Coronary artery (tissue), 2 donors: Measurements from ENCODE around the gene SSR1.

Source experiments
- DNase-seq: peaks from one replicate; pipeline ENCODE4 v3.0.0-alpha.2; 2017; ENCODE audit warnings: low spot score
- H3K27ac ChIP-seq, 2 donors: fragments of 200-600 bp; sonication (generic); one replicate each; pipeline ENCODE4 v1.5.1; 2016 to 2019
- H3K4me3 ChIP-seq: fragments of 200-600 bp; sonication (generic); 2 replicates; pipeline ENCODE4 v1.5.1; 2016; ENCODE audit warnings: mild to moderate bottlenecking, moderate library complexity
- TF ChIP-seq, protein P1 (sequence below): fragments of 200-600 bp; sonication (generic); IDR thresholded peaks from one replicate; pipeline ENCODE4 v1.5.1; 2019; ENCODE audit warnings: antibody characterized with exemption

The SSR1 gene

GRCh38 chr6:7260291-7261031, 52.5 kb downstream of the SSR1 start:
- Histone ChIP-seq H3K4me3 (peak overlapping the region; percentile 83), H3K27ac (peak overlapping the region; percentile 1 to 81)
- no peak for DNase-seq
- TF ChIP-seq, protein P1, sequence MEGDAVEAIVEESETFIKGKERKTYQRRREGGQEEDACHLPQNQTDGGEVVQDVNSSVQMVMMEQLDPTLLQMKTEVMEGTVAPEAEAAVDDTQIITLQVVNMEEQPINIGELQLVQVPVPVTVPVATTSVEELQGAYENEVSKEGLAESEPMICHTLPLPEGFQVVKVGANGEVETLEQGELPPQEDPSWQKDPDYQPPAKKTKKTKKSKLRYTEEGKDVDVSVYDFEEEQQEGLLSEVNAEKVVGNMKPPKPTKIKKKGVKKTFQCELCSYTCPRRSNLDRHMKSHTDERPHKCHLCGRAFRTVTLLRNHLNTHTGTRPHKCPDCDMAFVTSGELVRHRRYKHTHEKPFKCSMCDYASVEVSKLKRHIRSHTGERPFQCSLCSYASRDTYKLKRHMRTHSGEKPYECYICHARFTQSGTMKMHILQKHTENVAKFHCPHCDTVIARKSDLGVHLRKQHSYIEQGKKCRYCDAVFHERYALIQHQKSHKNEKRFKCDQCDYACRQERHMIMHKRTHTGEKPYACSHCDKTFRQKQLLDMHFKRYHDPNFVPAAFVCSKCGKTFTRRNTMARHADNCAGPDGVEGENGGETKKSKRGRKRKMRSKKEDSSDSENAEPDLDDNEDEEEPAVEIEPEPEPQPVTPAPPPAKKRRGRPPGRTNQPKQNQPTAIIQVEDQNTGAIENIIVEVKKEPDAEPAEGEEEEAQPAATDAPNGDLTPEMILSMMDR = no peak

DNA sequence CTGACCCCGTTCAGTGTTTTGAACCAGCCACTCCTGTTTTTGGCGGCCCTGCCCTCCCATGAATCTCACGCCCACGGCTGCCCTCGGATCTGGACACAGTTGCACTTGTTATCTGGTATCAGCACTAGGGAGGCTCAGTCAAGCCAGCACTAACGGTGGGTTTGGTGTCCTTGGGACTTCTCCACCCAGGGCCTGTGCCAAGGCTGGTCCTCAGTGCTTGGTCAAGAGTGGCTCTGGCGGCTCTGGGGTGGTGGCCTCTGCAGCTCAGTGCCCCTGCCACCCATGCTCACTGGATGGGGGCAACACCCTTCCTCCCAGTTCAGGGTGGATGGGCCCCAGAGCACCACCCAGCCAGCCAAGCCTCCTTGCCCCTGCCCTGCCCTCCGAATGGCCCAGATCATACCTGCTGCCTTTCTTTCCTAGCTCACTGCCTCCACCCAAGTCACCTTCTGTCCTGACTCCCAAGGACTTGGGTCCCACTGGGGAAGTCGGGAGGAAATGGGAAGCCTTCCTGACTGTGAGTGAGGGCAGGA, 54.7 kb downstream of the SSR1 start:
- Histone ChIP-seq H3K4me3 (no peak overlapping the region), H3K27ac (no peak overlapping the region)
- no peak for DNase-seq
- TF ChIP-seq, protein P1 = no peak

- TF ChIP-seq, protein P1 = no peak
- no peak overlapping the region for H3K4me3 ChIP-seq
- H3K27ac ChIP-seq = no peak overlapping the region
- DNase-seq = no peak
Observed at GRCh38 chr6:7257521-7258230, 55.3 kb downstream of the SSR1 start.

DNA sequence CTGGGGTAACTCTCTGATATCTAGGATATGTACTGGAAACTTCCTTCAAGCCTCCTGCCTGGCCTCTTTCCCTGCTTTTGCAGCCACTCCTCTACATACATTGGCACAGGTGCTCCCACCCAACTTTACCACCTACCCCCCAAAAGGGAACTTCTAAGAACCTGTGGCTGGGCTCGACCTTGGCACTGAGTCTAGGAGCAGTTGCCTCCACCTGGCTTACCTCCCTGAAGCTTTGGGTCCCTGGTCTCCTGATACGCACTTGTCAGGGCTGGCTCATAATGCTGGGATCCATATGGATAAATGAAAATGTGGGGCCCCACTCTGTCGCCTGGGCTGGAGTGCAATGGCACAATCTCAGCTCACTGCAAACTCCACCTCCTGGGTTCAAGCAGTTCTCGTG, 56.2 kb downstream of the SSR1 start:
- Histone ChIP-seq H3K4me3 (no peak overlapping the region), H3K27ac (no peak overlapping the region)
- TF ChIP-seq, protein P1 = no peak
- no peak for DNase-seq

DNA sequence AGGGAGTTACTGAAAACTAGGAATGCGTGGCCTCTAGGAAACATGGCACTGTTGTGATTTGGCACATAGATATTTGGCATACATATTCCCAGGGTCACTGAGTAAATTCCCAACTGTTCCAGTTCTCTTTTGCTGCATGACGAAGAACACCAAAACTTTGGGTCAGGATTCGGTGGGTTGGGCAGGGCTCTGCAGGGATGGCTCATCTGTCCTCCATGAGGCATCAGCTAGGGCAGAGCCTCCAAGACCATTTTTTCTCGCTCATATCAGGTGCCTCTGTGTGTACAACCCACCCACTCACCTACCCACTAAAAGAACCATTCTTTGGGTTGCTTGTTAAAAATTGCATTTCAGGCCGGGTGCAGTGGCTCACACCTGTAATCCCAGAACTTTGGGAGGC, 57.1 kb downstream of the SSR1 start:
- peak overlapping the region in 1 of 2 donors; percentile 82 for H3K27ac ChIP-seq
- no peak overlapping the region for H3K4me3 ChIP-seq
- TF ChIP-seq, protein P1 = no peak
- no peak for DNase-seq

DNA sequence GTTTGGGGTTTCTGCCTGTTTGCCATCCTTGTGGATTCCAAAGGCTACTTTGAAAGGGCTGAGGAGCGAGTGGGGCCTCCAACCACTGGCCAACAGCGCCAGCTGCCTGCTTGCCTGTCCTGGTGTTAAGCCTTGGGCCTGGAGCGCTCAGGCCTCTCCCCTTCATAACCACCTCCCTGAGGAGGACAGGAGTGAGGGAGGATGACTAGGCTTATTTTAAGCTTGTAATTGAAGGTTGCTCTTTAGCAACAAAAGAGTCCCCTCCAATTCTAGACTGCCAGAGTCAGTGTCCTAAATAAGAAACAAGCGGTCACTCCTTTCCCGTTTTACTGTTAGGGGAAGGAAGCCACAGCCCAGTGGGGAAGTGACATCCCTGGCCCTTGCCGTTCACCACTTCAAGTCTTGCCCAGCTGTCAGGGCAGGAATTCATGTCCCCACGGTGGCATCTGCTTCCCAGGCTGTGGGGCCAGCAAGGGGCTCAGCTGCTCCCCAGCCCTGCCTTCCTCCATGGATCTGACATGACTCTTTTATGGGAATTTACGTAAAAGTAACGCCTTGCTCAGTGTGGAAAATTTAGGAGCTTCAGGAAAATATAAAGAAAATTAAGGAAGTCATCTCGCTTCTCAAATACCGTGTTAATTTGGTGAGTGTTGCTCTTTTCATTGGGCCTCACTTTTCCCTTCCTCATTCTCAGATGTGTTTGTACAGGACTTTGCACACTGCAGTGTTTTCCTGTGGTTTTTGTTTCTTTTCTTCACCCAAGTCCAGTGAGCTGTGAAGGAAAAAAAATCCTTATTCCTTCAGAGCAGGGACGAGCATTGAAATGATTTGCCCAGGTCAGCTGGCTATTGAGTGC, 57.8 kb downstream of the SSR1 start:
- TF ChIP-seq, protein P1 = no peak
- peak overlapping the region; percentile 14 to 82 for H3K27ac ChIP-seq
- no peak overlapping the region for H3K4me3 ChIP-seq
- DNase-seq = no peak
